NCI-H69 (cell line): ENCODE data around the gene NCBP3.

Experiments used
- DNase-seq: peaks from one replicate; lab custom pipeline; 2025; lab: John Stamatoyannopoulos, UW

NCBP3 gene, protein sequence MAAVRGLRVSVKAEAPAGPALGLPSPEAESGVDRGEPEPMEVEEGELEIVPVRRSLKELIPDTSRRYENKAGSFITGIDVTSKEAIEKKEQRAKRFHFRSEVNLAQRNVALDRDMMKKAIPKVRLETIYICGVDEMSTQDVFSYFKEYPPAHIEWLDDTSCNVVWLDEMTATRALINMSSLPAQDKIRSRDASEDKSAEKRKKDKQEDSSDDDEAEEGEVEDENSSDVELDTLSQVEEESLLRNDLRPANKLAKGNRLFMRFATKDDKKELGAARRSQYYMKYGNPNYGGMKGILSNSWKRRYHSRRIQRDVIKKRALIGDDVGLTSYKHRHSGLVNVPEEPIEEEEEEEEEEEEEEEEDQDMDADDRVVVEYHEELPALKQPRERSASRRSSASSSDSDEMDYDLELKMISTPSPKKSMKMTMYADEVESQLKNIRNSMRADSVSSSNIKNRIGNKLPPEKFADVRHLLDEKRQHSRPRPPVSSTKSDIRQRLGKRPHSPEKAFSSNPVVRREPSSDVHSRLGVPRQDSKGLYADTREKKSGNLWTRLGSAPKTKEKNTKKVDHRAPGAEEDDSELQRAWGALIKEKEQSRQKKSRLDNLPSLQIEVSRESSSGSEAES

DNA sequence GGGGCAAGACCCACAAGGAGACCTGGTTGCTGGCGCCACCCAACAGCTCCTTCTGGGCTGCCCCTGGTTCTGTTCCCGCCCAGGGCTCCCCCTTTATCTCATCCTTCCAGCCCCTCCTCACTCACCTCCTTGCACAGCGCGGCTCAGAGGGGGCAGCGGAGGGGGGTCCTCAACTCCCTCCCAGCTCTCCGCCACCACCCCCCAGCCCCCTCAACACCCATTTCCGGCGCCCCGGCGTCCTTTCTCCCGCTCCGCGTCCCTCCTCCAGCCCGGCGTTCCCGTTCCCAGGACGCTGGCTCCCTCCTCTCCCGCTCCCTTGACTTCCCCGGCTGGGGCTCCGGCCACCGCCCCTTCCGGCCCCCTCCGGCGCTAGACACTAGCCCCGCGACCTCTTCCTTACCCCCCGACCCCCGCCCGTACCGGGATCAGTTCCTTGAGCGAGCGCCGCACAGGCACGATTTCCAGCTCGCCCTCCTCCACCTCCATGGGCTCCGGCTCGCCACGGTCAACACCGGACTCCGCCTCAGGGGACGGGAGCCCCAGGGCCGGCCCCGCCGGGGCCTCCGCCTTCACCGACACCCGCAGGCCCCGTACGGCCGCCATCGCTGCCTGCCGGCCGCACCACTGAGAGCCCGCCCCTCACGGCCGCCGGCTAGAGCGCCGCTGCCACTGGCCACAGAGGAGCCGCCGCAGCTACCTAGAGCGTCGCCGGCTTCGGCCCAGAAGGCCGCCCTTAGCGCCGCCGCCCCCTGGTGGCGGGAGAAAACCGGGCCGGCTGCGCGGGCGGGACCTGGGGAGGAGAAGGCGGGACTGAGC is at the start of gene NCBP3:
Gene NCBP3, minus strand, starts transcription at position 626 of the 816 bp plus-strand sequence. Its CDS starts 23 bp downstream, at position 603.
- DNase-seq: peak; percentile 93

DNA sequence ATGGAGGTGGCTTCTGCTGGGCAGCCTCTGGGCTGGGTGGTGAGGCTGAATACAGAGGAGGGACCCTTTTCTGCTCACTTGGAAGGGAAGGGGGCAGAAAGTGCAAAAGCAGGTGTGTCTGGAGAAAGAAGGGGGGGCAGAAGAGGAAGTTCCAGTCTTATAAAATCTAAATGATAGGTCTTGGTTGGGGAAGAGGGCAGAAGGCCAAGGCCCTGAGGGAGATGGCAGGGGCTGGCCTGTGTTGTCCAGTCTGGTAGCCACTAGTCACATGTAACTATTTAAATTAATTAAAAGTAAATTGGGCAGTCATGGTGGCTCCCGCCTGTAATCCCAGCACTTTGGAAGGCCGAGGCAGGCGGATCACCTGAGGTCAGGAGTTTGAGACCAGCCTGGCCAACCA is 49.3 kb upstream of the NCBP3 start:
- no peak for DNase-seq

DNA sequence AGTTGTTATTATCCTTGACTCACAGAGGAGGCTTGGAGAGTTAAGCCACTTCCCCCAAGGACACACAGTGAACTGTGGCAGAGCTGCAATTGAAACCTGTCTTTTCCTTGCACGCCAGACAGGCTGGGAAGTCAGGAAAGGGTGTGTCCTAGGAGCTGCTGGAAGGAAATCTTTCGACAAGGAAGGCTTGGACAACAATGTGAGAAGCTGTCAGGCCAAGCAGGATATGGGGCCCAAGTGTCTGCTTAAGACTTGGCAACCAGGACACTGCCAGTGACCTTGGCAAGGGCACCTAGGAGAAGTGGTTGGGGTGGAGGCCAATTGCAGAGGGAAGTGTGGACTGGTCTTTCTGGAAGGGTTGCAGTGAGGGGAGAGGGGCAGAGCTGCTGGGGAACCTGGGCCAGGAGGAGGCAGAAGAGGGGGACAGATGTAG is 48.9 kb upstream of the NCBP3 start:
- peak; percentile 15 for DNase-seq

DNA sequence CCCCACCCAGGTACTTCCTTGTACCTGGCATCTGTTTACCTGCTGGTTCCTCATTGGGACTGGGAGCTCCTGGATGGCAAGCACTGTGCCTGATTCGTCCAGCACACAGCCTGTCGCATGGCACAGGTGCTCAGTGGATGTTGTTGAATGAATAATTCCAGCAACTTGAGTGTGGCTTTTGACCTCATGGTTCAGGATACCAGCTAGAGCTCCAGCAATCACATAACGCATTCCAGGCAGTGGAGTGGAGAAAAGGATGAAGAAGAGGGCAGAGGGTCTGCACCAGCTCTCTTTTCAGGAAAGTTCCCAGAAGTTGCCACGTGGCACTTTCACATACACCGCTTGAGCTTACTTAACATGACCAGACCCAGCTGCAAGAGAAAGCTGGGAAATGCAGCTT is 48.1 kb upstream of the NCBP3 start:
- no peak for DNase-seq

DNA sequence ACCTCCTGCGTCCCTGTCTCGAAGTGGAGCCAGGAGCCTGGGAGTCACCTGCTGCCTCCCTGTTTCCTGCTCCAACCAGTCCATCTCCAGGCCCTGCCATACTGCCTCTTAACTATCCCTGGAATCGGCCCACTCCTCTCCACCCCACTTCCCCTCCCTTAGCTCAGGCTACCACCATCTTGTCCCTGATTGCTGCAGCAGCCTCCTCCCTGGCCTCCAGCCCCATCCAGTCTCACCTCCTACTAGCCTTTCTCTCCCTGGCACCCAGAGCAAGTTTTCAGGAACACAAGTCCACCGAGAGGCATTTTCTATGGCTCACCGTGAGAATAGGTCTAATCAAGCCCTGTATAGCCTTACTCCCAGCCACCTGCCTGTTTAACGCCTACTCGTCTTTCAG is 47.7 kb upstream of the NCBP3 start:
- no peak for DNase-seq

DNA sequence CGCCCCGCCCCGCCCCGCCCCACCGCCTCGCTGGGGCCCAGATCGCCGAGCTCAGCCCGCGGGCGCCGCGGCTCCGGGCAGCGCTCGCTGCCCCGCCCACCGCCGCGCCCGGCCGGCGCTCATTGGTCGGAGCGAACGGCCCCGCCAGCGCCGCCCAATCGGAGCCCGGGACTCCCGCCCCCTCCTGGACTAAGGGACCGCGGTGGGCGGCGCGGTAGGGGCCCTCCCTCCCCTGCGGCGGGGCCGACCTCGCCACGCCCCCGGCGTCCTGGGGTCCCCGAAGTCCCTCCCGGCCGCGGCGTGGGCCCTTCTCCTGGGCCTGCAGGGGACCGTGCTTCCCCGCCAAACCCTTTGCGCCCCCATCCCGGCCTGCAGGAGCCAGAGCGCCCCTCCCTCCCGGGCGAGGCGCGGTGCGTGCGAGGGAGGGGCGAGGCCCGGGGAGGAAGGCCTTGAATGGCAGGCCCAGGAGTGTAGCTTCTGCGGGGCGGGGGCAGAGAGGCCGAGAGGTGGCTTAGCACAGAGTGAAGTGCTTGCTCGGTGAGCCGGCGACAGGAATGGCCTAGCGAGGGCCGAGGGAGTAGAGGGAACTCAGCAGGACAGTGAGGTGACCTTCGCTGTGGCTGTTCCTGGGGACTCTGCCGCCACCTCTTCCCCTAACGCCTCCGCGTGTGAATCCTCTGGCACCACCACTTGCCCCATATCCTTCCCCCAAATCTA is 47.1 kb upstream of the NCBP3 start, which contains the start of gene CAMKK1:
Gene CAMKK1, minus strand, starts transcription at position 51 of the 717 bp plus-strand sequence. CDS start 7,366 bp downstream, outside the sequence.
- DNase-seq: peak; percentile 91

DNA sequence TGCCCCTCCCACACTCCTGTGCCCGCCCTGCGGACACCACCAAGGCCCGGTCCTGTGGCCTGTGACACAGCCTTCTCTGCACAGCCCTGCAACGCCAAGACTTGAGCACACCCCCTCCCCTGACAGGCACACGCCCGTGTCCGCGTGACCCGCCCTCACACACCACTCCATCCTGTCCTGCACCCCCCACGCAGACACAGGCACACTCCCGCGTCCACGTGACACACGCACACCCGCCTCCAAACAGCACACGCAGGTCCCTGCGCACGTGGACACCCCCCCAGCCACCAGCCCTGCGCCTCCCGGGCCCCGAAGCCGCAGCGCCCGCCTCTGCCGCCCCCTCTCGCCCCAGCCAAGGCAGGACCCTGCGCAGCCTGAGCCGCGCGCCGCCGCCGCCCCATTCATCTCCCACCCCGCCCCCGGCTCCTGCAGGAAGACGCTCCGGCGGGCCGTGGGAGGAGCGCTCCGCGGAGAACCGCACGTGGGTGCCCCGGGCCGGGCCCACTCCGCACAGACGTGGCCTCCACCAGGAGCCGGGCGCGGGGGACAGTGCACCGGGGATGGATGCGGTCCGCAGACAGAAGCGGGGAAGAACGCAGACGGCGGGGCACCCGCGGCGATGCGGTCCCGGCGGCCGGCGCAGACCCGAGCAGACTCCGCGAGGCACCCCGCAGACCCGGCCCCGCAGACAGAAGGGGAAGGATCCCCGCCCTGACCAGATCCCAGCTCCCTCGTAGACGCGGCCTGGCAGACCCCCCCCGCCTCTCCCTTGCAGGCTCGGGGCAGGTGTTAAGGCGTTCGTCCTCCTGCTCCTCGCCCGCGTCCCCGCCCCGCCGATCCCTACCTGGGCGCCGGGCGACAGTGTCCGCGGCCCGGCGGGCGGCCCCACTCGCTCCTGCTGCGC is 46.3 kb upstream of the NCBP3 start:
- peak; percentile 71 for DNase-seq

DNA sequence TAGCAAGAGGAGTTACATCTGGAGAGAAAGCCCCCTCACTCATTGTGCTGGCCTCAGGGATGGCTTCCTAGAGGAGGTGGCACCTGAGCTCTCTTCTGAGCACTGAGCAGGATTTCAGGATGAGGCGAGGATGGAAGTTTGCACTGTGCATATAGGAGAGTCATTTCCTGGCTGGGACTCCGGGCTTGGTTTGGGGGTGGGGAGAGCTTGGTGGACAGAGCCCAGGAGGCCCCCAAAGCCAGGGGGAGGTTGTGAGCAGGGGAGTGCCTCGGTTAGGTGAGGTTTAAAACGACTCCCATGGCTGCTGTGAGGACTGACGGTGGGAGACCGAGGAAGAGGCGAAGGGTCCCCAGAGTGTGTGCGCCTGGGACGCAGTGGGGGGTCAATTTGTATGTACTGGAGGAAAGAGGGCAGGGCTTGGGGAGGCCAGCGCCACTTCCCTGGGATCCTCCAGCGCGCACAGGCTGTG is 45.6 kb upstream of the NCBP3 start:
- DNase-seq: no peak

DNA sequence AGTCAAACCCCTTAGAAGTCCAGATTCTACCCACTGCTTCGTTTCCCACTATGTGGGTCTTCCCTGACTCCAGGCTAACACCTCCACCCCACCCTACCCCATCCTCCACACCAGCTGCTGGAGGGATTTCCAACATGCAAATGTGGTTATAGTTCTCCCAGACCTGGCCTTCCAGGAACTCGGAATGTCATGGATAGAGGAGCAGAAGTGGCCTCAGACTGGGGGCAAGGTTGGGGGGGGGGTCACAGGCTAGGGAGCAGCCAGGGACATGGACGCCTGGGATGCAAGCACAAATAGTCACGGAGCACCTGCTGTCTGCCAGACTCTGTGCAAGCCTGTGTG is 44.8 kb upstream of the NCBP3 start:
- DNase-seq: no peak

DNA sequence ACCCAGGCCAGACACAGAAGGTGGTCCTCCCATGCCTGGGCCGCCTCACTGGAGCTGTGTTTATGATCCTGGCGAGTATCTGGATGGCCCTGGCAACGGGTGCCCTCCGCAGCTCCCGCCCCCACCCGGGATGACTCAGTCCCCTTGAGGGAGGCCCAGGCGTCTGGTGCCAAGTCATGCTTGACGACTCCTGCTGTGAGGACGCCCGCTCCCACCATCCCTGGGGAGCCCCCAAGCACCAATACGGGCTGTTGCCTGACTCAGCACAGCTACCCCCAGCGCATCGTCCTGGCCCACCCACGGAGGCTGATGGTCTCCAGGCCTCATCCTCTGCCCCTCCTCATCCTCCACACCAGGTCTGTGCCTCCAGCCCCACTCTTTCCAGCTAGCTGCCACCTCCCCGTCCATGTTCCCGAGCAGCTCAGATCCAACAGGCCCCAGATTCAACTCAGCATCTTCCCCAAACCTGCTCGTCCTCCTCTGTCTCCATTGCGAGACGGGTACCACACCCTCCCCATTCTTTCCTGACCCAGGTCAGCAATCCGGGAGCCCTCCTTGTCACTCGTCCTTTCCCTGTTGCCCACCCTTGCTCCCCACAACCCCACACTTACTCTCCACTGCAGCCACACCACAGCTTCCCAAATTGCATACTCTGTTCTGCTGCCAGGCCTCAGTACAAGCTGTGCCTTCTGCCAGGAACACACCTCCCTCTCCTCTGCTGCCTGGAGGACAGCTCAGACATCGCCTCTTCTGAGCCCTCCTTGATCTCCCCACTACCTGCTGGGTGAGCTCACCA is 44.2 kb upstream of the NCBP3 start:
- peak; percentile 72 for DNase-seq

DNA sequence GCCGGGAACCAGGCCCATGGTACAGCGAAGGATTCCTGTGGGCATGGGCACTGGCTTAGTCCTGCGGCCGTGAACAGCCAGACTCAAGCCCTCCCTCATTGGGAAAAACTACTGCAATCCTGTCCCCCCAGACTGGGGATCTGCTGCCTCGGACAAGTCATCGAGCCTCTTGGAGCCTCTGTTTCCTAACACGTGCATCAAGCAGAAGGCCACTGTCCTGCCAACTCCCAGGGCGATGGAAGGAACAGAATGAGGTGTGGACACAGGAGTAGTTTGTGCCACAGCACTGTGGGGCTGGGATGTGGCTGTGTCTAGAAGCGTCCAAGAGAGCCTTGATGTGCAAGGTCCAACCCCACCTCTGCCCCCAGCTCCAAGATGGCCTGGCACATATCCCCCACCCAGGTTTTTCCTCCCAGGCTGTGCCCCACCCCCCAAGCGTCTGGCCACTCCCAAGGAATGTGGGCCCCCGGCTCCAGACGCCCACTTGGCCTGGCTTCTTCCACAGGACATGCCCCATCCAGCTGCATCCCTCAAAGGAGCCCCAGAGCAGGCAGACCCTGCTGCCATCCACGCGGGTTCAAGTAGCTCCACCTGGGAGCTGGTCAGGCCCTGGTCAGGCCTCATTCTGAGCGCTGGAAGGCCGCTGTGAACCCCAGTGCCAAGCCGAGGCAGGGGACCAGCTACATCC is 43.4 kb upstream of the NCBP3 start:
- no peak for DNase-seq

DNA sequence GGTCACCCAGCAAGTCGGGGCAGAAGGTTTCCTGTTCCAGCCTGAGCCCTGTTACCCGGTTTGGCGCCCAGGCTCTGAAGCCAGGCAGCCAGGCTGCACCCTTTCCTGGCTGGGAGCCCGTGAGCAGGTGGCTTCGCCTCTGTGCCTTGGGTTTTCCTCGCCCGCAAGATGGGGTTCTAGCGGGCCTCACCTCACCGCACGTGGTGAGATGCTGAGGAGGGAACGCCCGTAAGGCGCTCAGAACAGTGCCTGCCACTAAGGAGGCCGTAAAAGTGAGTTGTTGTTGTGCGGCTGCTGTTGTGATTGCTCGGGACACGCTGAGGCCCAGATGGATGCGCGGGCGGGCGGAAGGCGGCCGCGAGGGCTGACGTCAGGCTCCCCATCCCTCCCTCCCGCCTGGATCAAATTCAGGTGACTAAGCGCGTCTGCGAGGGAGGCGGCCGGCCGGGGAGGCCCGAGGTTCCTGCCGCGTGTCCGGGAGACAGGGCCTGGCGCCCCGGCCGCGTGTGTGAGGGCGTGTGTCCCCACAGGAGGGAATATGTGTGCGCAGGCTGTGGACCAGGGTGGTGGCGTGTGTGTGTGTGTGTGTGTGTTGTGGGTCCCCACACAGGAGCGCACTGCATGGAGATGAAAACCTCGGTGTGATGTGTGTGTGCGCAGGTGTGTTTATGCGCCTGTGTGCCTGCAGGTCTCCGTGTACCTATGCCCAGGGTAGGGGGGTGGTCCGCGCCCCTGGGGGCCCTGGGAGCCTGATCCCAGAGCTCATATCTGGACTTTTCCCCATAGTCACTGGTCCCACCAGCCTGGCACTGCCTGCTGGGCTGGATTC is 42.5 kb upstream of the NCBP3 start:
- DNase-seq: peak; percentile 90

DNA sequence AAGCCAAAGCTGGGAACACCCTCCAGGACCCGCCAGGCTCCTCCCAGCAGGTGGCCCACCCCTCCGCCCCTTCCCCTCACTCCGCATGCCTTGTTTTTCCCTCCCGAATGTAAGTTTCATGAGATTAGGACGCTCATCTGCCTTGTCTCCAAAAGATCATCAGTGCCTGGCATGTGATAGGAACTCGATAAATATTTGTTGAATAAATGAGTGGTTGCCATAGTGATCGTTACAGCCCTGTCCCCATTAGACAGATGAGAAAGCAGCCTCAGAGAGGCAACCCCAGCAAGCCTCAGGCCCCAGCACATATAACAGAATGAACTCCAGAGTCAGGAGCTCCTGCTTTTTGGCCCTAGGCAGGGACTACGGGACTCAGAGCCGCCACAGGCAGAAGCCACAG is 41.8 kb upstream of the NCBP3 start:
- no peak for DNase-seq

DNA sequence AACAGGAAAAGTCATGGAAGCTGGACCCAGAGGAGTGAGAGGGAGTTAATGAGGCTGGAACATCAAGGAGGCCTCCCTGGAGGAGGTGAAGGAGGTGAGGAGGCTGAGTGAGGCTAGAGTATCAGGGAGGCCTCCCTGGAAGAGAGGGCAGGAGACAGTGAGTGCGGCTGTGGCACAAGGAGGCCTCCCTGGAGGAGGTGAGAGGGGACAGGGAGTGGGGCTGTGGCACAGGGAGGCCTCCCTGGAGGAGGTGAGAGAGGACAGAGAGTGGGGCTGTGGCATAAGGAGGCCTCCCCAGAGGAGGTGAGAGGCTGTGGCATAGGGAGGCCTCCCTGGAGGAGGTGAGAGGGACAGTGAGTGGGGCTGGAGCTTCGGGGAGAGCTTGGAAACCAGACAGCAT is 41.3 kb upstream of the NCBP3 start:
- no peak for DNase-seq

DNA sequence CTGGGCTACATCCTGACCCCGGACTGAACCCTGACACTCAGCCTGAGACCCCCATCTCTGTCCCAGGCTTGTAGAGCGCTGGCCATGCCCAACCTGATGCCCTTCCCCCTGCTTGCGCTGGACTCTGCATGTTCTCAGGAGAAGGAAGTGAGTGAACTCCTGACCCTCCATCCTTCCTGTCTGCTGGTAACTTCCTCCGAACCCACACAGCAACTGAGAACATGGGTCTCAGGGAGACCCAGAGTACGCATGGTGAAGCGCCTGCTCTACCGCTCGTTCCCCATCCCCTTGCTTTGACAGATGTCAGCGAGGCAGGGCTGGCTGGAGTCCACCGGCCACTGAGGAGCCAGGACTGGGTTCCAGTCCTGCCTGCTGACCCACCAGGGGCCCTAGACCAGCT is 40.7 kb upstream of the NCBP3 start:
- DNase-seq: no peak

DNA sequence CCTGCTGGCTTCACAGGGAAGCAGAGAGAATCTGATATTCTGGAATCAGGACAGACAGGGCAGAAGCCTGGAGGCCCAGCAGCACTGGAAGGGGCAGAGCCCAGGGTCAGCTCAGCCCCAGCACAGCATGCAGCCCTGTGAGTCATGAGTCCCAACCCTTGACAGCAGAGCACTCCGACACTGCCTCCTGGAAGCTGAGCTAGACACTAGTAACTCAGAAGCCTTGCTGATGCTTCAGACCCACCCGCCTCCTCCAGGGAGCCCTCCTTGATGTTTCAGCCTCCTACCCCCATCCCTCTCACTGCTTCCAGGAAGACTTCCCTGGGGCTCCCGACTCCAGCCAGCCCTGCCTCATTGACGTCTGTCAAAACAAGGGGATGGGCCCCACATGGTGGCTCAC is 39.9 kb upstream of the NCBP3 start:
- no peak for DNase-seq

DNA sequence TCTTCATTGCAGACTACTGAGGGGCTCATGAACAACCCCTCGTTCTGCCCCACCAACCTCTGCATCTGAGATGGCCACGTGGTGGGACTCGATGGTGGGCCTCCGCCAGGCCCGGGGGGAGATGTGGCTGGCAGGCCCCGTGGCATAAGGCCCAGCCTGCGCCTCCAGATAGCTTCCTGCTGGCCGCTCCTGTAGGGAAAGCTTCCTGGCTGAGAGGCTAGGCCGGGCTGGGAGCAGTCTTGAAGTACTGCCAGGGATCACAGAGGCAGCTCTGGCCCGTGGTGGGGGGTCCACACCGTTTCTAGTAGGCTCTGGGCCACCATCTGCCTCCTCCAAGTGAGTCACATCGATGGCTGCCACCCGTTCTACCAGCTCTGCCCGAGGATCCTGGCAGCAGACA is 39.2 kb upstream of the NCBP3 start:
- DNase-seq: no peak

DNA sequence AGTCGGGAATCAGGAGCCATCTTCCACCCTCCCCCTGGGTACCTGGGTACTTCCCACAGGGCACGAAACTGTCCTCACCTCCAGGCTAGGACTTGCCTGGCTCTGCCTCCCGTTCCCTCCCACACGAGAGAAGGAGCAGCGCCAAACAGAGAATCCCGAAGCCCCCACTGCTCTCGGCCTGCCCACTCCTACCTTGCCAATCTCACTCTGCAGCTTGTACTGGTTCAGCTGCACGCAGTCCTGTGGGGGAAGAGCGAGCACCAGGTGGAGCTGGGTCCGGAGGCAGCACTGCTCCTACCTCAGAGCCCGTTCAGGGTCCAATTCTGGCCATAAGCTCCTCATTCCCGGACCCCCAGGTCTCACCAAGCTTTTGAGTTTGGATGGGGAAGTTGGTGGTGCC is 38.1 kb upstream of the NCBP3 start:
- DNase-seq: no peak

DNA sequence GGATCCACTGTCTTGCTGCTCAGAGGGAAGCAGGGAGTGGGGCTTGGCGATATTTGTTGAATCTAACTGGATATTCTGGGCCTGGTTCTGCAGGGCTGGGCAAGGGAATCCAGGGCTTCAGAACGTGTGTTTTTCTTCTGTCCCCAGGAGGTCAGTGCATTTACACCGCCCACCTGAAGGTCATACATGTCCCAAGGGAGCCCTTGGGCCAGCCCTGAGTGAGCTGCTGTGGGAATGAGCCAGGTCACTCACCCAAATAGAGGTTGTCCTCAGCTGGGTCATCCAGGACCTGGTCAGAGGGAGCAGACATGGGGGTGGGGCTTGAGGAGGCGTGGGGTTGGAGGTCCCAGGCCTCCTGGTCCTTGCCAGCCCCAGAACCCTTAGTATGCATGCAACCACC is 36.2 kb upstream of the NCBP3 start:
- DNase-seq: no peak
